ENCODE data around the gene FCN1.
"Not testable (repeated sequence)": the region's sequence is repeated elsewhere in the genome, so short reads cannot be mapped to it uniquely, and the experiment has no call there.

Gene FCN1

GRCh38 chr9:134959126-134959970 is 41.6 kb upstream of the FCN1 start:
- TF ChIP-seq, protein P1, sequence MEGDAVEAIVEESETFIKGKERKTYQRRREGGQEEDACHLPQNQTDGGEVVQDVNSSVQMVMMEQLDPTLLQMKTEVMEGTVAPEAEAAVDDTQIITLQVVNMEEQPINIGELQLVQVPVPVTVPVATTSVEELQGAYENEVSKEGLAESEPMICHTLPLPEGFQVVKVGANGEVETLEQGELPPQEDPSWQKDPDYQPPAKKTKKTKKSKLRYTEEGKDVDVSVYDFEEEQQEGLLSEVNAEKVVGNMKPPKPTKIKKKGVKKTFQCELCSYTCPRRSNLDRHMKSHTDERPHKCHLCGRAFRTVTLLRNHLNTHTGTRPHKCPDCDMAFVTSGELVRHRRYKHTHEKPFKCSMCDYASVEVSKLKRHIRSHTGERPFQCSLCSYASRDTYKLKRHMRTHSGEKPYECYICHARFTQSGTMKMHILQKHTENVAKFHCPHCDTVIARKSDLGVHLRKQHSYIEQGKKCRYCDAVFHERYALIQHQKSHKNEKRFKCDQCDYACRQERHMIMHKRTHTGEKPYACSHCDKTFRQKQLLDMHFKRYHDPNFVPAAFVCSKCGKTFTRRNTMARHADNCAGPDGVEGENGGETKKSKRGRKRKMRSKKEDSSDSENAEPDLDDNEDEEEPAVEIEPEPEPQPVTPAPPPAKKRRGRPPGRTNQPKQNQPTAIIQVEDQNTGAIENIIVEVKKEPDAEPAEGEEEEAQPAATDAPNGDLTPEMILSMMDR (IDR thresholded peaks at IDR 0.05; ENCODE audit: extremely low read depth, missing control alignments) = no peak
- no peak for DNase-seq (ENCODE audit: low spot score)

GRCh38 chr9:134957945-134958227 is 40.2 kb upstream of the FCN1 start:
- TF ChIP-seq, protein P1 (IDR thresholded peaks at IDR 0.05; ENCODE audit: extremely low read depth, missing control alignments) = no peak
- no peak for DNase-seq (ENCODE audit: low spot score)

DNA sequence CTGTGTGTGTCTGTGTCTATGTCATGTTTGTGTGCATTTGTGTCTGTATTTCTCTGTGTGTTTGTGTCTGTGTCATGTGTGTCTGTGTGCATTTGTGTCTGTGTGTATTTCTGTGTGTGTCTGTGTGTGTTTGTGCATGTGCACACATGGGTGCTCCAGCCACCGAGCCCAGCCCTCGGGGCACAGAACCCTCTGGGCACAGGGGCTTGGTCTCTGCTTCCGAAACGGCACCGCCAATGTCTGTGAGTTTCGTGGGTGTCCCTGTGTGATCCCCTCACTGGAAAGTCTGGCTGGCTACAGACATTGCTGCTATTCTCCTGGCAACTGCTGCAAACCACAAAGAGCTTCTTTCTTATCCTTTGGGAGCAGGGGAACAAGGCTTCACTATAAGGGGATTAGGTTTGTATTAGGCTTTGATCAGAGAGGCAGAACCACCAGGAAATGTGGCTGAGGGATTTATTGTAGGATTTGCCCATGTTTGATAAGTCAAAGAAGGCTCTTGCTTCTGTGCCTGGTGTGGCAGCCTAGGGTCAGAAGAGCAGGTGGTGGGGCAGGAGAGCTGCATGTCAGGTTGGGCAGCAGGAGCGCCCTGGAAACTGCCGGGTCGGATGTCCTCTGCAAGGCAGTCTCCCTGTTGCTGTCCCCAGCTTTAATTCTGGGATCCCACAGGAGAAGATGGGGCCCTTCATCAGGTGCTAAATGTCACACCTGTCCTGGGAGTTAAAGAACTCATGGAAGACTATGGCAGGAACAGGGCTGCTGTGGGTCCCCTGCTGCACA is 39.6 kb upstream of the FCN1 start:
- DNase-seq (ENCODE audit: low spot score) = no peak
- TF ChIP-seq, protein P1 (IDR thresholded peaks at IDR 0.05; ENCODE audit: extremely low read depth, missing control alignments) = no peak

GRCh38 chr9:134956387-134956786 is 38.7 kb upstream of the FCN1 start:
- DNase-seq (ENCODE audit: low spot score) = not testable (repeated sequence)

- TF ChIP-seq, protein P1 (IDR thresholded peaks at IDR 0.05; ENCODE audit: extremely low read depth, missing control alignments) = no peak
- no peak for DNase-seq (ENCODE audit: low spot score)
Observed at GRCh38 chr9:134955801-134956200, 38.1 kb upstream of the FCN1 start.

- no peak for DNase-seq (ENCODE audit: low spot score)
- TF ChIP-seq, protein P1 (IDR thresholded peaks at IDR 0.05; ENCODE audit: extremely low read depth, missing control alignments) = no peak
Observed at GRCh38 chr9:134955156-134955555, 37.4 kb upstream of the FCN1 start.

GRCh38 chr9:134951994-134952393 is 34.3 kb upstream of the FCN1 start:
- TF ChIP-seq, protein P1 (IDR thresholded peaks at IDR 0.05; ENCODE audit: extremely low read depth, missing control alignments) = no peak
- DNase-seq (ENCODE audit: low spot score) = no peak
